ENCODE data around the gene CCL27. TPM values are rescaled to one million over a fixed set of nuclear protein-coding genes. Genes with fewer than 3 reads are reported as not detected.

CCL27 gene
- total RNA-seq, 1 donor from 2014 or later: 0.52 TPM

GRCh38 chr9:34648673-34649072 lies 13.8 kb downstream of the CCL27 start:
- no peak for FAIRE-seq
- peaks cover 4% of the 10 kb centered on the region for H4K20me1 ChIP-seq (ENCODE audit: insufficient read depth, low read length)
- TF ChIP-seq EZH2 (IDR thresholded peaks at IDR 0.05; ENCODE audit: insufficient read depth, low read length) (no peak), CTCF (IDR thresholded peaks at IDR 0.05; ENCODE audit: insufficient read depth, low read depth, low read length) (no peak)

DNA sequence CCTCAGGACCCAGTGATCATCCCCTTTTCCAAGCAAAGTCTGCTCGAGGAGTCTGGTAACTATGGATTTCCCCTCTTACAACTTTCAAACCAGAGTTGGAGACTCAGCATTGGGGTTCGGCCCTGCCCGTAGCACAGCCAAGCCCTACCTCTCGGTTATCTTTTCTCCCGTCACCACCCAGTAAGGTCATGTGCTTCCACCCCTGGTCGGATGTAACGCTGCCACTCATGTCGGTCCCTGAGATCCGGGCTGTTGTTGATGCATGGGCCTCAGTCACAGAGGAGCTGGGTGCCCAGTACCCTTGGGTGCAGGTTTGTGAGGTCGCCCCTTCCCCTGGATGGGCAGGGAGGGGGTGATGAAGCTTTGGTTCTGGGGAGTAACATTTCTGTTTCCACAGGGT lies 14.8 kb downstream of the CCL27 start:
- Mint-ChIP-seq H3K9me3 (ENCODE audit: unreplicated experiment) (no peaks in the 10 kb centered on the region), H3K27me3 (ENCODE audit: low read depth, unreplicated experiment) (no peaks in the 10 kb centered on the region), H3K4me1 (ENCODE audit: low read depth, unreplicated experiment) (peaks cover 26% of the 10 kb centered on the region), H3K4me3 (ENCODE audit: unreplicated experiment) (peak overlapping the region; percentile 90), H3K27ac (ENCODE audit: unreplicated experiment) (peak overlapping the region; percentile 34), H3K36me3 (ENCODE audit: low read depth, unreplicated experiment) (peaks cover 4% of the 10 kb centered on the region)
- no peak overlapping the region for H2AFZ ChIP-seq (ENCODE audit: low read depth, low read length)
- H3K4me3 ChIP-seq (ENCODE audit: insufficient read depth, low read depth, low read length): no peak overlapping the region
- no peaks in the 10 kb centered on the region for H3K9me3 ChIP-seq (ENCODE audit: insufficient read depth, low read depth, low read length)
- H3K36me3 ChIP-seq (ENCODE audit: insufficient read depth, low read length): no peaks in the 10 kb centered on the region
- peak overlapping the region; percentile 89 for H3K9ac ChIP-seq (ENCODE audit: low read length)
- H3K4me2 ChIP-seq (ENCODE audit: low read length): peak overlapping the region; percentile 99
- H4K20me1 ChIP-seq (ENCODE audit: insufficient read depth, low read length): peaks cover 4% of the 10 kb centered on the region
- peaks cover 32% of the 10 kb centered on the region for H3K4me1 ChIP-seq (ENCODE audit: insufficient read depth, low read length)
- DNase-seq (ENCODE audit: low read depth) (no peak), FAIRE-seq (no peak)
- peaks cover 8% of the 10 kb centered on the region for H3K79me2 ChIP-seq (ENCODE audit: insufficient read depth, low read length)
- TF ChIP-seq CTCF (IDR thresholded peaks at IDR 0.05; ENCODE audit: insufficient read depth, low read depth, low read length): no peak
- no peak for TF ChIP-seq EZH2 (IDR thresholded peaks at IDR 0.05; ENCODE audit: insufficient read depth, low read length)
- no peaks in the 10 kb centered on the region for H3K27me3 ChIP-seq (ENCODE audit: insufficient read depth, low read length)
- H3K27ac ChIP-seq (ENCODE audit: low read depth, low read length): no peak overlapping the region

More at GRCh38 chr9:34648673-34649072, 13.8 kb downstream of the CCL27 start:
- peaks cover 4% of the 10 kb centered on the region for H3K36me3 Mint-ChIP-seq (ENCODE audit: low read depth, unreplicated experiment)
- no peak overlapping the region for H3K4me3 ChIP-seq (ENCODE audit: insufficient read depth, low read depth, low read length)
- no peak overlapping the region for H3K27ac Mint-ChIP-seq (ENCODE audit: unreplicated experiment)
- no peak overlapping the region for H2AFZ ChIP-seq (ENCODE audit: low read depth, low read length)
- H3K9me3 Mint-ChIP-seq (ENCODE audit: unreplicated experiment): no peaks in the 10 kb centered on the region
- H3K36me3 ChIP-seq (ENCODE audit: insufficient read depth, low read length): no peaks in the 10 kb centered on the region
- H3K27ac ChIP-seq (ENCODE audit: low read depth, low read length): no peak overlapping the region
- H3K4me1 ChIP-seq (ENCODE audit: insufficient read depth, low read length): peaks cover 42% of the 10 kb centered on the region
- H3K4me2 ChIP-seq (ENCODE audit: low read length): no peak overlapping the region
- H3K27me3 Mint-ChIP-seq (ENCODE audit: low read depth, unreplicated experiment): no peaks in the 10 kb centered on the region
- no peaks in the 10 kb centered on the region for H3K27me3 ChIP-seq (ENCODE audit: insufficient read depth, low read length)
- peaks cover 8% of the 10 kb centered on the region for H3K79me2 ChIP-seq (ENCODE audit: insufficient read depth, low read length)
- peaks cover 35% of the 10 kb centered on the region for H3K4me1 Mint-ChIP-seq (ENCODE audit: low read depth, unreplicated experiment)
- peak overlapping the region; percentile 50 for H3K4me3 Mint-ChIP-seq (ENCODE audit: unreplicated experiment)
- no peak overlapping the region for H3K9ac ChIP-seq (ENCODE audit: low read length)
- DNase-seq (ENCODE audit: low read depth): no peak
- no peaks in the 10 kb centered on the region for H3K9me3 ChIP-seq (ENCODE audit: insufficient read depth, low read depth, low read length)

GRCh38 chr9:34647084-34647403 lies 15.4 kb downstream of the CCL27 start:
- Histone ChIP-seq H3K4me3 (ENCODE audit: insufficient read depth, low read depth, low read length) (peak overlapping the region; percentile 85), H3K27me3 (ENCODE audit: insufficient read depth, low read length) (no peaks in the 10 kb centered on the region), H3K27ac (ENCODE audit: low read depth, low read length) (peak overlapping the region; percentile 54), H3K9ac (ENCODE audit: low read length) (peak overlapping the region; percentile 89), H2AFZ (ENCODE audit: low read depth, low read length) (peak overlapping the region; percentile 99), H3K4me2 (ENCODE audit: low read length) (peak overlapping the region; percentile 99), H3K79me2 (ENCODE audit: insufficient read depth, low read length) (peaks cover 8% of the 10 kb centered on the region), H3K4me1 (ENCODE audit: insufficient read depth, low read length) (peaks cover 26% of the 10 kb centered on the region), H3K9me3 (ENCODE audit: insufficient read depth, low read depth, low read length) (no peaks in the 10 kb centered on the region), H4K20me1 (ENCODE audit: insufficient read depth, low read length) (peaks cover 4% of the 10 kb centered on the region), H3K36me3 (ENCODE audit: insufficient read depth, low read length) (no peaks in the 10 kb centered on the region)
- Mint-ChIP-seq H3K27me3 (ENCODE audit: low read depth, unreplicated experiment) (no peaks in the 10 kb centered on the region), H3K4me1 (ENCODE audit: low read depth, unreplicated experiment) (peaks cover 20% of the 10 kb centered on the region), H3K9me3 (ENCODE audit: unreplicated experiment) (no peaks in the 10 kb centered on the region), H3K4me3 (ENCODE audit: unreplicated experiment) (peak overlapping the region; percentile 90), H3K27ac (ENCODE audit: unreplicated experiment) (peak overlapping the region; percentile 12), H3K36me3 (ENCODE audit: low read depth, unreplicated experiment) (peaks cover 4% of the 10 kb centered on the region)
- DNase-seq (ENCODE audit: low read depth) (no peak), FAIRE-seq (no peak)
- TF ChIP-seq EZH2 (IDR thresholded peaks at IDR 0.05; ENCODE audit: insufficient read depth, low read length) (no peak), CTCF (IDR thresholded peaks at IDR 0.05; ENCODE audit: insufficient read depth, low read depth, low read length) (no peak)

Measured in astrocyte (in vitro differentiated cells and primary cell).